ENCODE results near the gene FITM2. TPM values are rescaled to one million over a fixed set of nuclear protein-coding genes. Genes with fewer than 3 reads are reported as not detected.

The FITM2 gene
- total and polyA plus RNA-seq, 10 of the 15 experiments (the other 5 are each of a cell fraction or from before 2014, with no cell fraction given), result 0.46 to 1.9 (median 1.6) TPM

- no peak for TF ChIP-seq DPF2 (IDR thresholded peaks at IDR 0.05)
These were observed 42.2 kb downstream of the FITM2 start (continued) for GRCh38 chr20:44268802-44269201.

DNA sequence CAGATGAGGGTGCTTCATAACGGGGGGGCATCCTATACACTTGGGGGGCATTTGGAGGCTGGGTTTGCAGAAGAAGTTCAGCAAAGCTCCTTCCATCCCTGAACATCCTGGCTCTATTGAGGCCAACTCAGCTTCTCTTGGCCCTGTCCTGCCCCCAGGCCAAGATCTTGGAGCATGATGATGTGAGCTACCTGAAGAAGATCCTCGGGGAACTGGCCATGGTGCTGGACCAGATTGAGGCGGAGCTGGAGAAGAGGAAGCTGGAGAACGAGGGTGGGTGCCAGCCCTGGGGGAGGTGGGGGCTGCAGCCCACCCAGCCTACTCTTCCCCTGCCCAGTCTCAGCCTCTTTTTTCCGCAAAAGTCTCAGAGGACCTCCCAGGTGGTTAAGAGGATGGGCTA lies 46.7 kb downstream of the FITM2 start:
- DNase-seq (ENCODE audit: low read depth, low spot score), result no peak
- ChIA-PET CTCF (interaction anchor here (2.5 kb wide), 1 partner anchor 48 kb away, joined by 8 read pairs; no protein-coding TSS in a partner anchor), SMC1A (ENCODE audit: uncharacterized antibody, unreplicated experiment) (interaction anchor here (0.7 kb wide), 1 partner anchor 35 kb away, joined by 3 read pairs; no protein-coding TSS in a partner anchor), POLR2A (no interaction called here), RAD21 (ENCODE audit: unreplicated experiment) (no interaction called here)
- Histone ChIP-seq H3K4me2 (ENCODE audit: control insufficient read depth, insufficient read depth) (no peak overlapping the region), H3K27ac (ENCODE audit: control insufficient read depth, insufficient read depth) (no peak overlapping the region), H3K27me3 (replicated peaks in 1 of 2; ENCODE audit: control insufficient read depth in 2 of 2, insufficient read depth in 2 of 2, low read length in 1 of 2) (no peaks in the 10 kb centered on the region; a peak in 1 of 4 replicates), H3K9me3 (replicated peaks; ENCODE audit: control insufficient read depth, insufficient read depth, low read length) (no peaks in the 10 kb centered on the region), H2AFZ (ENCODE audit: control insufficient read depth, low read depth, low read length) (no peak overlapping the region), H3K36me3 (ENCODE audit: control insufficient read depth in 2 of 2, insufficient read depth in 2 of 2, low read length in 1 of 2) (no peaks in the 10 kb centered on the region), H3K4me3 (no peak overlapping the region), H3K4me1 (ENCODE audit: control insufficient read depth, insufficient read depth, low read length) (no peaks in the 10 kb centered on the region), H3K79me2 (ENCODE audit: control insufficient read depth, insufficient read depth, low read length) (no peaks in the 10 kb centered on the region), H4K20me1 (ENCODE audit: control insufficient read depth, insufficient read depth) (no peaks in the 10 kb centered on the region), H3K9ac (ENCODE audit: control insufficient read depth, insufficient read depth, low read length) (no peak overlapping the region)
- no peak for FAIRE-seq
- TF ChIP-seq, protein P1, sequence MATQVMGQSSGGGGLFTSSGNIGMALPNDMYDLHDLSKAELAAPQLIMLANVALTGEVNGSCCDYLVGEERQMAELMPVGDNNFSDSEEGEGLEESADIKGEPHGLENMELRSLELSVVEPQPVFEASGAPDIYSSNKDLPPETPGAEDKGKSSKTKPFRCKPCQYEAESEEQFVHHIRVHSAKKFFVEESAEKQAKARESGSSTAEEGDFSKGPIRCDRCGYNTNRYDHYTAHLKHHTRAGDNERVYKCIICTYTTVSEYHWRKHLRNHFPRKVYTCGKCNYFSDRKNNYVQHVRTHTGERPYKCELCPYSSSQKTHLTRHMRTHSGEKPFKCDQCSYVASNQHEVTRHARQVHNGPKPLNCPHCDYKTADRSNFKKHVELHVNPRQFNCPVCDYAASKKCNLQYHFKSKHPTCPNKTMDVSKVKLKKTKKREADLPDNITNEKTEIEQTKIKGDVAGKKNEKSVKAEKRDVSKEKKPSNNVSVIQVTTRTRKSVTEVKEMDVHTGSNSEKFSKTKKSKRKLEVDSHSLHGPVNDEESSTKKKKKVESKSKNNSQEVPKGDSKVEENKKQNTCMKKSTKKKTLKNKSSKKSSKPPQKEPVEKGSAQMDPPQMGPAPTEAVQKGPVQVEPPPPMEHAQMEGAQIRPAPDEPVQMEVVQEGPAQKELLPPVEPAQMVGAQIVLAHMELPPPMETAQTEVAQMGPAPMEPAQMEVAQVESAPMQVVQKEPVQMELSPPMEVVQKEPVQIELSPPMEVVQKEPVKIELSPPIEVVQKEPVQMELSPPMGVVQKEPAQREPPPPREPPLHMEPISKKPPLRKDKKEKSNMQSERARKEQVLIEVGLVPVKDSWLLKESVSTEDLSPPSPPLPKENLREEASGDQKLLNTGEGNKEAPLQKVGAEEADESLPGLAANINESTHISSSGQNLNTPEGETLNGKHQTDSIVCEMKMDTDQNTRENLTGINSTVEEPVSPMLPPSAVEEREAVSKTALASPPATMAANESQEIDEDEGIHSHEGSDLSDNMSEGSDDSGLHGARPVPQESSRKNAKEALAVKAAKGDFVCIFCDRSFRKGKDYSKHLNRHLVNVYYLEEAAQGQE (IDR thresholded peaks at IDR 0.05; ENCODE audit: low read depth, low read length), result peak; percentile 81
- no peak for TF ChIP-seq NR2C1 (IDR thresholded peaks at IDR 0.05)
- no TSS peak for BruUV-seq (replicated peaks)
- intact Hi-C loops (cut with micrococcal nuclease; ENCODE audit: unreplicated experiment), result no loop called here
- in situ Hi-C loops (cut with MboI), result no loop called here
- no peak for ATAC-seq
- 11% methylated on average over 5 of the region's 5 CpGs for WGBS (ENCODE audit: insufficient coverage, insufficient replicate concordance, low lambda C conversion rate, missing lambda C conversion rate)

All from GM12878 (cell line).